Endodermal cell (in vitro differentiated cells): ENCODE results near the gene LAMB3. TPM values are rescaled to one million over a fixed set of nuclear protein-coding genes. Genes with fewer than 3 reads are reported as not detected.

ENCODE experiments used
- DNase-seq: peaks from one replicate; pipeline ENCODE4 v3.0.0-alpha.2; 2017
- H3K27ac ChIP-seq: 2 replicates; pipeline ENCODE4 v1.5.1; 2013; ENCODE audit warnings: mild to moderate bottlenecking, low read depth, low read length, moderate library complexity
- H3K27me3 ChIP-seq: 2 replicates; pipeline ENCODE4 v1.6.1; 2013; ENCODE audit warnings: mild to moderate bottlenecking, low read length, moderate library complexity; ENCODE audit not compliant: insufficient read depth, control insufficient read depth, poor library complexity, severe bottlenecking
- H3K36me3 ChIP-seq: 2 replicates; pipeline ENCODE4 v1.7.0; 2013; ENCODE audit warnings: mild to moderate bottlenecking, low read length, moderate library complexity; ENCODE audit not compliant: control insufficient read depth, insufficient read depth
- H3K4me1 ChIP-seq: one replicate; pipeline ENCODE4 v1.7.0; 2013; ENCODE audit warnings: low read length; ENCODE audit not compliant: control insufficient read depth, insufficient read depth
- H3K4me3 ChIP-seq: 2 replicates; pipeline ENCODE4 v1.5.1; 2013; ENCODE audit warnings: mild to moderate bottlenecking, low read length, moderate library complexity
- H3K9ac ChIP-seq: 2 replicates; pipeline ENCODE4 v1.6.1; 2013; ENCODE audit warnings: mild to moderate bottlenecking, low read length, moderate library complexity; ENCODE audit not compliant: poor library complexity, severe bottlenecking; ENCODE audit errors: extremely low read depth
- H3K9me3 ChIP-seq: 2 replicates; pipeline ENCODE4 v1.6.1; 2013; ENCODE audit warnings: mild to moderate bottlenecking, low read length, moderate library complexity; ENCODE audit not compliant: control insufficient read depth
- H3K27ac Mint-ChIP-seq: 2 replicates; pipeline ENCODE4 v1.8.0; 2020; ENCODE audit warnings: mixed read lengths
- H3K27me3 Mint-ChIP-seq: 2 replicates; pipeline ENCODE4 v1.8.0; 2021; ENCODE audit warnings: mild to moderate bottlenecking, mixed read lengths; ENCODE audit not compliant: insufficient read depth
- H3K36me3 Mint-ChIP-seq: 2 replicates; pipeline ENCODE4 v1.8.0; 2020; ENCODE audit warnings: low read depth, mixed read lengths
- H3K4me1 Mint-ChIP-seq: 2 replicates; pipeline ENCODE4 v1.8.0; 2020; ENCODE audit warnings: mixed read lengths
- H3K4me3 Mint-ChIP-seq: 2 replicates; pipeline ENCODE4 v1.8.0; 2020; ENCODE audit warnings: mild to moderate bottlenecking, moderate library complexity, mixed read lengths
- H3K9me3 Mint-ChIP-seq: 2 replicates; pipeline ENCODE4 v1.8.0; 2020; ENCODE audit warnings: mild to moderate bottlenecking, mixed read lengths
- WGBS, 2 experiments: methylation state at CpG; one replicate each; pipeline versions ENCODE4 v1.1.5 to v1.1.7; 2013; ENCODE audit warnings: missing lambda C conversion rate in 2 of 2, mixed read lengths in 1 of 2; ENCODE audit not compliant: insufficient coverage in 1 of 2, insufficient read length in 1 of 2; 5-methylcytosine and 5-hydroxymethylcytosine counted together
- total RNA-seq, 2 donors: library from RNA; stranded (reverse); fragmentation: NEBNext Ultra II Directional in 1 of 2; extraction: Animal tissue kit (Norgen Biotek cat#: 25700) in 1 of 2; gene quantifications; 2 replicates in 1 of 2; 3 replicates in 1 of 2; pipeline ENCODE4 v1.2.1, GENCODE V29; 2021
- TF ChIP-seq, protein P1 (sequence below): fragments of 200-600 bp; sonication (generic); conservative IDR thresholded peaks from 2 replicates; pipeline ENCODE4 v1.5.0; 2021; ENCODE audit warnings: antibody characterized with exemption, mild to moderate bottlenecking

The LAMB3 gene
- total RNA-seq, 2 donors from 2014 or later: 0.53 to 1.9 TPM

GRCh38 chr1:209672705-209673630 lies 20.7 kb upstream of the LAMB3 start:
- Histone ChIP-seq H3K4me1 (no peaks in the 10 kb centered on the region), H3K9ac (no peak overlapping the region), H3K9me3 (no peaks in the 10 kb centered on the region), H3K27me3 (peaks cover 81% of the 10 kb centered on the region), H3K36me3 (no peaks in the 10 kb centered on the region), H3K4me3 (no peak overlapping the region), H3K27ac (no peak overlapping the region)
- peaks cover 85% of the 10 kb centered on the region for H3K27me3 Mint-ChIP-seq
- TF ChIP-seq, protein P1, sequence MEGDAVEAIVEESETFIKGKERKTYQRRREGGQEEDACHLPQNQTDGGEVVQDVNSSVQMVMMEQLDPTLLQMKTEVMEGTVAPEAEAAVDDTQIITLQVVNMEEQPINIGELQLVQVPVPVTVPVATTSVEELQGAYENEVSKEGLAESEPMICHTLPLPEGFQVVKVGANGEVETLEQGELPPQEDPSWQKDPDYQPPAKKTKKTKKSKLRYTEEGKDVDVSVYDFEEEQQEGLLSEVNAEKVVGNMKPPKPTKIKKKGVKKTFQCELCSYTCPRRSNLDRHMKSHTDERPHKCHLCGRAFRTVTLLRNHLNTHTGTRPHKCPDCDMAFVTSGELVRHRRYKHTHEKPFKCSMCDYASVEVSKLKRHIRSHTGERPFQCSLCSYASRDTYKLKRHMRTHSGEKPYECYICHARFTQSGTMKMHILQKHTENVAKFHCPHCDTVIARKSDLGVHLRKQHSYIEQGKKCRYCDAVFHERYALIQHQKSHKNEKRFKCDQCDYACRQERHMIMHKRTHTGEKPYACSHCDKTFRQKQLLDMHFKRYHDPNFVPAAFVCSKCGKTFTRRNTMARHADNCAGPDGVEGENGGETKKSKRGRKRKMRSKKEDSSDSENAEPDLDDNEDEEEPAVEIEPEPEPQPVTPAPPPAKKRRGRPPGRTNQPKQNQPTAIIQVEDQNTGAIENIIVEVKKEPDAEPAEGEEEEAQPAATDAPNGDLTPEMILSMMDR: no peak
- DNase-seq: no peak
- H3K27ac Mint-ChIP-seq: no peak overlapping the region
- no peaks in the 10 kb centered on the region for H3K4me1 Mint-ChIP-seq
- H3K4me3 Mint-ChIP-seq: no peak overlapping the region
- 83 to 85% methylated on average over 5 of the region's 5 CpGs for whole genome bisulfite sequencing, 2 experiments
- H3K36me3 Mint-ChIP-seq: no peaks in the 10 kb centered on the region
- H3K9me3 Mint-ChIP-seq: no peaks in the 10 kb centered on the region

DNA sequence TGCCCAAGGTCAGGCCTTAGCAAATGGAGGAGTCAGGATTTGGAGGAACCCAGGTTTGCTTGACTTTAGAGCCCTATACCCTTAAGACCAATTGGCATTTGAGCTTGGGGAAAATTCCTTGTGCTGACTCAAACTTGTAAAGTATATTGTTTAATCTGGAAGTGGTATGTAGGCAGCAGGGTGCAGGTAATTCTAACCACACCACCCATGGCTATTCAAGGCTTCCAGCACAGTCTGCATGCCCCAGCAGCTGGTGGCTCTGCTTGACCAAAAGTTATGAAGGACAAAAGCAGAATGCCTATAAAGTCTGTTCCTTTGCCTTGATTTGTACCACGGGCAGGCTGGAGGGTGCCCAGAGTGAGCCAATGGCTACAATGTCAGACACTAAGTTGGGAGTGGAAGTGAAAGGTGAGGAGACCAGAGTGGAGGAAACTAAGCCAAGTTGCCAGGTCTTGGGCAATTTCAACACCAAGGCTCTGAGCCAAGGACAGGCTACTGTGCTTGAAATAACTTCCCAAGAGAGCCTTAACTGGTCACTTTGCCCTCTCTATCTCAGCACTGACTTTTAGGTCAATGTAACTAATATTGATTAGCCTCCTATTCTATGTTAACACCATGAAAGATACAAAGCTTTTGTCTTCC lies 18.3 kb upstream of the LAMB3 start:
- no peaks in the 10 kb centered on the region for H3K4me1 ChIP-seq
- Mint-ChIP-seq H3K27me3 (peaks cover 63% of the 10 kb centered on the region), H3K4me3 (no peak overlapping the region), H3K4me1 (no peaks in the 10 kb centered on the region), H3K36me3 (no peaks in the 10 kb centered on the region), H3K9me3 (no peaks in the 10 kb centered on the region), H3K27ac (no peak overlapping the region)
- TF ChIP-seq, protein P1: no peak
- H3K4me3 ChIP-seq: no peak overlapping the region
- H3K27ac ChIP-seq: no peak overlapping the region
- H3K9me3 ChIP-seq: no peaks in the 10 kb centered on the region
- no peak overlapping the region for H3K9ac ChIP-seq
- H3K36me3 ChIP-seq: no peaks in the 10 kb centered on the region
- H3K27me3 ChIP-seq: peaks cover 62% of the 10 kb centered on the region
- WGBS, 2 experiments: 80 to 87% methylated on average over 1 of the region's 1 CpG
- no peak for DNase-seq

- H3K27me3 ChIP-seq: peaks cover 34% of the 10 kb centered on the region
- peaks cover 37% of the 10 kb centered on the region for H3K27me3 Mint-ChIP-seq
- 89 to 95% methylated on average over 4 of the region's 4 CpGs for WGBS, 2 experiments
- no peak overlapping the region for H3K27ac Mint-ChIP-seq
- no peak overlapping the region for H3K9ac ChIP-seq
- TF ChIP-seq, protein P1: no peak
- no peak for DNase-seq
- no peak overlapping the region for H3K4me3 ChIP-seq
- no peaks in the 10 kb centered on the region for H3K4me1 Mint-ChIP-seq
- H3K9me3 Mint-ChIP-seq: no peaks in the 10 kb centered on the region
- no peaks in the 10 kb centered on the region for H3K9me3 ChIP-seq
- no peak overlapping the region for H3K4me3 Mint-ChIP-seq
- H3K27ac ChIP-seq: no peak overlapping the region
- no peaks in the 10 kb centered on the region for H3K36me3 Mint-ChIP-seq
- H3K4me1 ChIP-seq: no peaks in the 10 kb centered on the region
- no peaks in the 10 kb centered on the region for H3K36me3 ChIP-seq
Observed at GRCh38 chr1:209667708-209668107, 15.5 kb upstream of the LAMB3 start.
